Neural crest cell (in vitro differentiated cells): Measurements from ENCODE around the gene IGFL3. TPM values are rescaled to one million over a fixed set of nuclear protein-coding genes. Genes with fewer than 3 reads are reported as not detected.
A peak's percentile ranks its signal among the peaks of the same experiment; 100 is the strongest.

Experiments
- DNase-seq: peaks from one replicate; pipeline ENCODE4 v3.0.0; 2021; ENCODE audit warnings: low read depth, mixed read lengths, low spot score
- H3K27ac Mint-ChIP-seq: one replicate; pipeline ENCODE4 v1.8.0; 2021; ENCODE audit warnings: mild to moderate bottlenecking, mixed read lengths; ENCODE audit not compliant: unreplicated experiment
- H3K27me3 Mint-ChIP-seq: 2 replicates; pipeline ENCODE4 v1.8.0; 2021; ENCODE audit warnings: low read depth, mild to moderate bottlenecking, mixed read lengths
- H3K36me3 Mint-ChIP-seq: 2 replicates; pipeline ENCODE4 v1.8.0; 2021; ENCODE audit warnings: low read depth, mild to moderate bottlenecking, mixed read lengths
- H3K4me1 Mint-ChIP-seq: 2 replicates; pipeline ENCODE4 v1.8.0; 2021; ENCODE audit warnings: mixed read lengths
- H3K4me3 Mint-ChIP-seq: one replicate; pipeline ENCODE4 v1.8.0; 2021; ENCODE audit warnings: mild to moderate bottlenecking, mixed read lengths
- H3K9me3 Mint-ChIP-seq: 2 replicates; pipeline ENCODE4 v1.8.0; 2021; ENCODE audit warnings: mixed read lengths
- total RNA-seq: library from RNA; stranded (reverse); gene quantifications from 2 replicates; pipeline ENCODE4 v1.2.1, GENCODE V29; 2021
- TF ChIP-seq, protein P1 (sequence below): fragments of 200-600 bp; sonication (generic); conservative IDR thresholded peaks from 2 replicates; pipeline ENCODE4 v1.5.0; 2021; ENCODE audit warnings: antibody characterized with exemption, mild to moderate bottlenecking

The IGFL3 gene
- total RNA-seq, 1 donor from 2014 or later, result not detected

DNA sequence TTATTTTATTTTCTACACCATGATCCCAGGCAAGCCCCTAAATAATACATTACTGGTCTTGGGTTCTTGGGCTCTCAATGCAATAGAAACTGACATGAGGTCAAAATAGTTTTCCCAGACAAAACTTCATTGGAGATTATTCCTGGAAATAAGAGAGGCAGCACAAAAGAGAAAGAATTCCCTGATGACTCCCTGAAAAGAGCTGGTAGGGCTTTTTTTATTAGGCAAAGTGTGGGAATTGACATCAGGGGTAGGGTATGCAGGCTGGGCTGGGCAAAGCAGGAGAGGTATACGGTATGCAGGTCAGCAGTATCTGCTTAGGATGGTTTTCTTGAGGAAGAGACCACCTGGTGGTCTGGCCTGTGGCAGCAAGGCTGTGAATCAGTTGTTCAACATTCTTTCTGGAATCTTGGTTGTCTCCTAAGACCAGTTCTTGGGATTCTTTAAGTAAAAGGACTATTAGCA lies 9.3 kb upstream of the IGFL3 start:
- Mint-ChIP-seq H3K27ac (peak overlapping the region; percentile 93), H3K36me3 (peaks cover 22% of the 10 kb centered on the region), H3K27me3 (no peaks in the 10 kb centered on the region), H3K4me1 (peaks cover 26% of the 10 kb centered on the region), H3K4me3 (peak overlapping the region; percentile 5), H3K9me3 (peaks cover 26% of the 10 kb centered on the region)
- TF ChIP-seq, protein P1, sequence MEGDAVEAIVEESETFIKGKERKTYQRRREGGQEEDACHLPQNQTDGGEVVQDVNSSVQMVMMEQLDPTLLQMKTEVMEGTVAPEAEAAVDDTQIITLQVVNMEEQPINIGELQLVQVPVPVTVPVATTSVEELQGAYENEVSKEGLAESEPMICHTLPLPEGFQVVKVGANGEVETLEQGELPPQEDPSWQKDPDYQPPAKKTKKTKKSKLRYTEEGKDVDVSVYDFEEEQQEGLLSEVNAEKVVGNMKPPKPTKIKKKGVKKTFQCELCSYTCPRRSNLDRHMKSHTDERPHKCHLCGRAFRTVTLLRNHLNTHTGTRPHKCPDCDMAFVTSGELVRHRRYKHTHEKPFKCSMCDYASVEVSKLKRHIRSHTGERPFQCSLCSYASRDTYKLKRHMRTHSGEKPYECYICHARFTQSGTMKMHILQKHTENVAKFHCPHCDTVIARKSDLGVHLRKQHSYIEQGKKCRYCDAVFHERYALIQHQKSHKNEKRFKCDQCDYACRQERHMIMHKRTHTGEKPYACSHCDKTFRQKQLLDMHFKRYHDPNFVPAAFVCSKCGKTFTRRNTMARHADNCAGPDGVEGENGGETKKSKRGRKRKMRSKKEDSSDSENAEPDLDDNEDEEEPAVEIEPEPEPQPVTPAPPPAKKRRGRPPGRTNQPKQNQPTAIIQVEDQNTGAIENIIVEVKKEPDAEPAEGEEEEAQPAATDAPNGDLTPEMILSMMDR, result no peak
- DNase-seq, result no peak

DNA sequence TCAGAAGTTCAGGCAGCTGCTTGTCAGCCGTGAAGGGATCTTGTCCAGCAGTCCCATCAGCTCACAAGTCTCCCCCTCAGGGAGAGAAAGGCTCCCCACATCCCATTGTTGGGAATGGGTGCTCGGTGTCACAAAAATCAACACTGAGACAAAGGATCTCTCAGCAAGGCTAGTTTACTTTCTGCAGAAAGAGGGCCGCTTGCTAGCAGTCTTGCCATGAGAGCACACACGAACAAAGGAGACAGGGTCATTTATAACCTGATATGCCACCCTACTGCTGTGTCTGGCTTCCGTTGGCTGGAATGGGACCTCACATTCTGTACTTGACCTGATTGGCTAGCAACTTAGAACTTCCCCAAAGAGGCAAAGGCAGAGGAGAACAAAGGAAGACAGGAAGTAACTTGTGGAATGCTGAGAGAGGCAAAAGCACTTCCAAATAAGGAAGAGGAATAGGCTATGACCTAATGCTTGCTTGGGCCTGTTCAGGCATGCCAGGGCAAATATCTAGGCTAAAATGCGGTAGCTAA lies 8.7 kb upstream of the IGFL3 start:
- peak overlapping the region; percentile 93 for H3K27ac Mint-ChIP-seq

GRCh38 chr19:46132508-46133100 lies 8.1 kb upstream of the IGFL3 start:
- TF ChIP-seq, protein P1, result no peak
- peak overlapping the region; percentile 50 for H3K4me3 Mint-ChIP-seq
- H3K9me3 Mint-ChIP-seq, result peaks cover 32% of the 10 kb centered on the region
- no peak for DNase-seq
- peaks cover 26% of the 10 kb centered on the region for H3K4me1 Mint-ChIP-seq
- H3K27me3 Mint-ChIP-seq, result no peaks in the 10 kb centered on the region
- peak overlapping the region; percentile 93 for H3K27ac Mint-ChIP-seq
- peaks cover 22% of the 10 kb centered on the region for H3K36me3 Mint-ChIP-seq

More for the DNA sequence above, 8.7 kb upstream of the IGFL3 start:
- DNase-seq, result peak; percentile 38
- TF ChIP-seq, protein P1, result no peak
- peaks cover 26% of the 10 kb centered on the region for H3K4me1 Mint-ChIP-seq
- H3K9me3 Mint-ChIP-seq, result peaks cover 28% of the 10 kb centered on the region
- peak overlapping the region; percentile 18 for H3K4me3 Mint-ChIP-seq
- H3K27me3 Mint-ChIP-seq, result no peaks in the 10 kb centered on the region
- peaks cover 22% of the 10 kb centered on the region for H3K36me3 Mint-ChIP-seq

DNA sequence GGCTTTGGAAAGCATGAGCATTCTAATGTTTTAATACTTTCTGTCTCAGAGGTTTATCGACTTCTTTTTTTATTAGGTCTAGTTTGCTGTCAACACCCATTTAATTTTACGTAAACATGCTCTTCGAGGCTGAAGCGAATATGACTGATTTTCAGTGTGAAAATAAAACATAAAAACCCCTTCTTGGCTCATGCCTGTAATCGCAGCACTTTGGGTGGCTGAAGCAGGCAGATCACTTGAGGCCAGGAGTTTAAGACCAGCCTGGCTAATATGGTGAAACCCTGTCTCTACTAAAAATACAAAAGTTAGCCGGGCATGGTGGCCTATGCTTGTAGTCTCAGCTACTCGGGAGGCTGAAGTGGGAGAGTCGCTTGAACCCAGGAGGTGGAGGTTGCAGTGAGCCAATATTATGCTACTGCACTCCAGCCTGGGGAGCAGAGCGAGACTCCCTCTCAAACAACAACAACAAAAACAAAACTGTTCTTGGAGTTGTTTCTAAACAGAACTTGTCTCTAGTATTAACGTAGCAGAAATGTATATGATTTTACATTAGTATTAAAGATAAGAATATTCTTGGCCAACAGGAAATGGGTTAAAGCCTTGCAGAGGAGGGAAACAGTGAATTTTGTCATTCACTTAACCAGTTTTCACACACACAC lies 7.1 kb upstream of the IGFL3 start:
- Mint-ChIP-seq H3K27ac (no peak overlapping the region), H3K4me3 (no peak overlapping the region), H3K27me3 (peaks cover 2% of the 10 kb centered on the region), H3K9me3 (peaks cover 34% of the 10 kb centered on the region), H3K36me3 (peaks cover 22% of the 10 kb centered on the region), H3K4me1 (peaks cover 26% of the 10 kb centered on the region)
- no peak for DNase-seq
- TF ChIP-seq, protein P1, result no peak

DNA sequence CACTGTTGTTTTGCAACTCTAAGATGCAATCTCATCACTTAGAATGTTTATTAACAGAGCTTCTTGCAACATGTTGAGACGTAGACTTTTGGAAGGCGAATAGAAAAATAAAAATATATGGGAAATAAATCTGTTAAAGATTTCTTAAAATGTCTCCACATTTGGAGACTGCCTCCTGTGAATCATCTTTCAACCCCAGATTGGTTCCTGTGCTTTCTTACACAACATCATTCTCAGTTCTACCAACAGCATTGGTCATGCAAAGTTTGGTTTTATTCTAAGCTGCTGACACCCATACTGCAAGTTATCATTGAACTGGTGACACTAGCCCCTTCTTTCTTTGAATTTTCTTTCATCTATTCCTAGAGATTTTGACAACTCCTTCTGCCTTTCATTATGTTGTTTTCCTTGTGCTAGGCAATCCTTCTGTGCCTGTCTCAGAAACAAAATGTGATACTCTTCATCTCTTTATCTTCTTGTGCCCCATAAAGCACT lies 1.6 kb upstream of the IGFL3 start:
- Mint-ChIP-seq H3K27ac (no peak overlapping the region), H3K4me1 (peaks cover 4% of the 10 kb centered on the region), H3K9me3 (peaks cover 14% of the 10 kb centered on the region), H3K27me3 (peaks cover 6% of the 10 kb centered on the region), H3K36me3 (peaks cover 5% of the 10 kb centered on the region), H3K4me3 (no peak overlapping the region)
- TF ChIP-seq, protein P1, result no peak
- DNase-seq, result no peak
